ENCODE results near the gene VDAC1.

The VDAC1 gene

GRCh38 chr5:133994297-133994989 lies 10.3 kb downstream of the VDAC1 start:
- no peaks in the 10 kb centered on the region for H3K27me3 ChIP-seq (ENCODE audit: control insufficient read depth, insufficient read depth, low read length)
- no peak overlapping the region for H3K4me3 ChIP-seq (ENCODE audit: low read depth, low read length)
- peaks cover 21% of the 10 kb centered on the region for H3K4me1 ChIP-seq (ENCODE audit: control insufficient read depth, insufficient read depth, low read length)
- no peak overlapping the region for H3K27ac ChIP-seq (ENCODE audit: low read depth, low read length)
- H3K9me3 ChIP-seq (ENCODE audit: control insufficient read depth, insufficient read depth, low read length): no peaks in the 10 kb centered on the region
- H3K36me3 ChIP-seq (ENCODE audit: control insufficient read depth, insufficient read depth, low read length): peaks cover 31% of the 10 kb centered on the region
- H3K9ac ChIP-seq (ENCODE audit: low read depth, low read length): no peak overlapping the region

- H3K36me3 ChIP-seq (ENCODE audit: control insufficient read depth, insufficient read depth, low read length): peaks cover 40% of the 10 kb centered on the region
- H3K27ac ChIP-seq (ENCODE audit: low read depth, low read length): no peak overlapping the region
- H3K4me1 ChIP-seq (ENCODE audit: control insufficient read depth, insufficient read depth, low read length): peaks cover 21% of the 10 kb centered on the region
- no peaks in the 10 kb centered on the region for H3K9me3 ChIP-seq (ENCODE audit: control insufficient read depth, insufficient read depth, low read length)
- no peak overlapping the region for H3K9ac ChIP-seq (ENCODE audit: low read depth, low read length)
- no peaks in the 10 kb centered on the region for H3K27me3 ChIP-seq (ENCODE audit: control insufficient read depth, insufficient read depth, low read length)
- no peak overlapping the region for H3K4me3 ChIP-seq (ENCODE audit: low read depth, low read length)
These were observed 11.4 kb downstream of the VDAC1 start for GRCh38 chr5:133993185-133993936.

GRCh38 chr5:133992429-133993155 lies 12.2 kb downstream of the VDAC1 start:
- Histone ChIP-seq H3K36me3 (ENCODE audit: control insufficient read depth, insufficient read depth, low read length) (peaks cover 47% of the 10 kb centered on the region), H3K4me3 (ENCODE audit: low read depth, low read length) (no peak overlapping the region), H3K9ac (ENCODE audit: low read depth, low read length) (no peak overlapping the region), H3K27me3 (ENCODE audit: control insufficient read depth, insufficient read depth, low read length) (no peaks in the 10 kb centered on the region), H3K9me3 (ENCODE audit: control insufficient read depth, insufficient read depth, low read length) (no peaks in the 10 kb centered on the region), H3K27ac (ENCODE audit: low read depth, low read length) (no peak overlapping the region), H3K4me1 (ENCODE audit: control insufficient read depth, insufficient read depth, low read length) (peaks cover 21% of the 10 kb centered on the region)

- peaks cover 59% of the 10 kb centered on the region for H3K36me3 ChIP-seq (ENCODE audit: control insufficient read depth, insufficient read depth, low read length)
- H3K27me3 ChIP-seq (ENCODE audit: control insufficient read depth, insufficient read depth, low read length): no peaks in the 10 kb centered on the region
- H3K9ac ChIP-seq (ENCODE audit: low read depth, low read length): no peak overlapping the region
- no peak overlapping the region for H3K4me3 ChIP-seq (ENCODE audit: low read depth, low read length)
- H3K9me3 ChIP-seq (ENCODE audit: control insufficient read depth, insufficient read depth, low read length): no peaks in the 10 kb centered on the region
- no peak overlapping the region for H3K27ac ChIP-seq (ENCODE audit: low read depth, low read length)
- peaks cover 13% of the 10 kb centered on the region for H3K4me1 ChIP-seq (ENCODE audit: control insufficient read depth, insufficient read depth, low read length)
These were observed 13.4 kb downstream of the VDAC1 start for GRCh38 chr5:133991171-133991910.

- Histone ChIP-seq H3K9me3 (ENCODE audit: control insufficient read depth, insufficient read depth, low read length) (no peaks in the 10 kb centered on the region), H3K9ac (ENCODE audit: low read depth, low read length) (no peak overlapping the region), H3K27me3 (ENCODE audit: control insufficient read depth, insufficient read depth, low read length) (no peaks in the 10 kb centered on the region), H3K4me1 (ENCODE audit: control insufficient read depth, insufficient read depth, low read length) (peaks cover 4% of the 10 kb centered on the region; the same call in 1 of the 2 replicates), H3K36me3 (ENCODE audit: control insufficient read depth, insufficient read depth, low read length) (peaks cover 69% of the 10 kb centered on the region), H3K4me3 (ENCODE audit: low read depth, low read length) (no peak overlapping the region), H3K27ac (ENCODE audit: low read depth, low read length) (no peak overlapping the region)
These were observed 14.4 kb downstream of the VDAC1 start for GRCh38 chr5:133990396-133990795.

- H3K27ac ChIP-seq (ENCODE audit: low read depth, low read length): no peak overlapping the region
- H3K36me3 ChIP-seq (ENCODE audit: control insufficient read depth, insufficient read depth, low read length): peaks cover 90% of the 10 kb centered on the region
- no peak overlapping the region for H3K4me3 ChIP-seq (ENCODE audit: low read depth, low read length)
- no peaks in the 10 kb centered on the region for H3K27me3 ChIP-seq (ENCODE audit: control insufficient read depth, insufficient read depth, low read length)
- no peak overlapping the region for H3K9ac ChIP-seq (ENCODE audit: low read depth, low read length)
- no peaks in the 10 kb centered on the region for H3K4me1 ChIP-seq (ENCODE audit: control insufficient read depth, insufficient read depth, low read length)
- H3K9me3 ChIP-seq (ENCODE audit: control insufficient read depth, insufficient read depth, low read length): no peaks in the 10 kb centered on the region
These were observed 19.1 kb downstream of the VDAC1 start for GRCh38 chr5:133985540-133986180.

GRCh38 chr5:133983674-133984073 lies 21.1 kb downstream of the VDAC1 start:
- no peak overlapping the region for H3K9ac ChIP-seq (ENCODE audit: low read depth, low read length)
- H3K27ac ChIP-seq (ENCODE audit: low read depth, low read length): no peak overlapping the region
- H3K9me3 ChIP-seq (ENCODE audit: control insufficient read depth, insufficient read depth, low read length): no peaks in the 10 kb centered on the region

GRCh38 chr5:133981714-133982113 lies 23.1 kb downstream of the VDAC1 start:
- Histone ChIP-seq H3K36me3 (ENCODE audit: control insufficient read depth, insufficient read depth, low read length) (peaks cover 89% of the 10 kb centered on the region), H3K4me1 (ENCODE audit: control insufficient read depth, insufficient read depth, low read length) (peaks cover 4% of the 10 kb centered on the region; the same call in 1 of the 2 replicates), H3K4me3 (ENCODE audit: low read depth, low read length) (no peak overlapping the region), H3K27me3 (ENCODE audit: control insufficient read depth, insufficient read depth, low read length) (no peaks in the 10 kb centered on the region), H3K27ac (ENCODE audit: low read depth, low read length) (no peak overlapping the region), H3K9ac (ENCODE audit: low read depth, low read length) (no peak overlapping the region), H3K9me3 (ENCODE audit: control insufficient read depth, insufficient read depth, low read length) (no peaks in the 10 kb centered on the region)

More at GRCh38 chr5:133983674-133984073, 21.1 kb downstream of the VDAC1 start:
- no peaks in the 10 kb centered on the region for H3K4me1 ChIP-seq (ENCODE audit: control insufficient read depth, insufficient read depth, low read length)
- no peak overlapping the region for H3K4me3 ChIP-seq (ENCODE audit: low read depth, low read length)
- peaks cover 88% of the 10 kb centered on the region for H3K36me3 ChIP-seq (ENCODE audit: control insufficient read depth, insufficient read depth, low read length)
- no peaks in the 10 kb centered on the region for H3K27me3 ChIP-seq (ENCODE audit: control insufficient read depth, insufficient read depth, low read length)

- H3K36me3 ChIP-seq (ENCODE audit: control insufficient read depth, insufficient read depth, low read length): peaks cover 83% of the 10 kb centered on the region
- H3K27me3 ChIP-seq (ENCODE audit: control insufficient read depth, insufficient read depth, low read length): no peaks in the 10 kb centered on the region
- no peaks in the 10 kb centered on the region for H3K9me3 ChIP-seq (ENCODE audit: control insufficient read depth, insufficient read depth, low read length)
- no peak overlapping the region for H3K9ac ChIP-seq (ENCODE audit: low read depth, low read length)
- no peak overlapping the region for H3K4me3 ChIP-seq (ENCODE audit: low read depth, low read length)
- H3K4me1 ChIP-seq (ENCODE audit: control insufficient read depth, insufficient read depth, low read length): peaks cover 4% of the 10 kb centered on the region; the same call in 1 of the 2 replicates
- H3K27ac ChIP-seq (ENCODE audit: low read depth, low read length): no peak overlapping the region
These were observed 24.1 kb downstream of the VDAC1 start for GRCh38 chr5:133980652-133981051.

- Histone ChIP-seq H3K27ac (ENCODE audit: low read depth, low read length) (no peak overlapping the region), H3K4me3 (ENCODE audit: low read depth, low read length) (no peak overlapping the region), H3K9ac (ENCODE audit: low read depth, low read length) (no peak overlapping the region), H3K27me3 (ENCODE audit: control insufficient read depth, insufficient read depth, low read length) (no peaks in the 10 kb centered on the region), H3K36me3 (ENCODE audit: control insufficient read depth, insufficient read depth, low read length) (peaks cover 85% of the 10 kb centered on the region), H3K4me1 (ENCODE audit: control insufficient read depth, insufficient read depth, low read length) (peaks cover 4% of the 10 kb centered on the region; the same call in 1 of the 2 replicates), H3K9me3 (ENCODE audit: control insufficient read depth, insufficient read depth, low read length) (no peaks in the 10 kb centered on the region)
These were observed 25.8 kb downstream of the VDAC1 start for GRCh38 chr5:133978943-133979342.

All from HUES48 (cell line).